EH (cell line): Measurements from ENCODE around the gene C8G.
A peak's percentile ranks its signal among the peaks of the same experiment; 100 is the strongest.

Experiments used
- DNase-seq: peaks from one replicate; pipeline ENCODE4 v3.0.0-alpha.2; 2015; ENCODE audit warnings: low read depth

Gene C8G

DNA sequence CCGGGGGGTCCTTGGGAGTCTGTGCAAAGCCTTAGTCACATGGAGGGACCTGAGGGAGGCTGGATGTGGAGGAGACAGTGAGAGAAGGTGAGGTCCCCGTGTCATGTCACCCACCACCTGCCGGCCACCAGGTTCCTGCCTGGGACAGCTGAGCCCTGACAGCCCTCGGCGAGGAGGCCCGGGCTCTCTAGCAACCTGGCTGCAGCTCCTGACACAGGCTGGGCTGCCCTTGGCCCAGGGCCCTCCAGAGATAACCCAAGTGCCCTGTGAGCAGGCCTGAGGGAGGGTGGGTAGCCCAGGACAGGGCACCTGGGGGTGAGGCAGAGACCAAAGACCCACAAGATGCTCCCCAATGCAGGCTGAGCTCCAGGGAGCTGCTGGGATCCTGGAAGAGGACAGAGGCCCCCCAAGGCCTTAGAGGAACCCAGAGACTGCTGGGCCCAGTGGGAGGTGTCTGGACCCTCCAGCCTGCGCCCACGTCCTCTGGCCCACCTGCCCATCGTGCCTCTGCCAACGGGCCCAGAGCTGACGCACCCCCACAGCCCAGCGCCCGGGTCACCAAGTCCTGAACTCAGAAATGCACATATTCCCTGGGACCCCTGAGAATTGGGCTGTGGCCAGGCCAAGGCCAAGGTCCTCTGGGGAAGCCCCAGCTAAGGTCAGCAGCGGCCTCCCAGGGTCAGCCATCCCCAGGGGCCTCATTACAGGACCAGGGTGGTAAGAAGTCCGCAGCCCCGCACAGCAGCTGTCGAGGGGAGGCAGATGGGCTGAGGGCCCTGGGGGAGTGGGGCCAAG, 23.5 kb downstream of the C8G start:
- DNase-seq = no peak

GRCh38 chr9:136969150-136969549, 24.1 kb downstream of the C8G start:
- no peak for DNase-seq

DNA sequence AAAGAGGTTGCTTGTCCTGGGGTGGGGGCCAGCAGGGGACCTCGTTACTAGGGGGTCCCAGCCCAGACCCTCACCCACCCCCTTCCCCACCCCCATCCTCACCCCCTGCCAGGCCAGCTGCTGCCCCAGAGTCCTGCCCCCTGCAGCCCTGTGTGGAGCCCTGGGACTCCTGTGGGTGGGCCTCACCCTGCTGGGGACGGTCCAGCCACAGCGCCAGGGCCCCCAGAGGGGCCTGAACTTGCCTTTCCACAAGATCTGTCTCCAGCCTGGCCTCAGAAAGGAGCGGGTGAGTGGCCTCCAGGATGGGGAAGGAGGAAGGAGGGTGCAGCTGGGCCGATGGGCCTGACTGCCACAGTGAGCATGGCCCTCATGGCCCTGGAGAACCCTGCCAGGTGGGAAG, 24.7 kb downstream of the C8G start:
- DNase-seq = no peak

DNA sequence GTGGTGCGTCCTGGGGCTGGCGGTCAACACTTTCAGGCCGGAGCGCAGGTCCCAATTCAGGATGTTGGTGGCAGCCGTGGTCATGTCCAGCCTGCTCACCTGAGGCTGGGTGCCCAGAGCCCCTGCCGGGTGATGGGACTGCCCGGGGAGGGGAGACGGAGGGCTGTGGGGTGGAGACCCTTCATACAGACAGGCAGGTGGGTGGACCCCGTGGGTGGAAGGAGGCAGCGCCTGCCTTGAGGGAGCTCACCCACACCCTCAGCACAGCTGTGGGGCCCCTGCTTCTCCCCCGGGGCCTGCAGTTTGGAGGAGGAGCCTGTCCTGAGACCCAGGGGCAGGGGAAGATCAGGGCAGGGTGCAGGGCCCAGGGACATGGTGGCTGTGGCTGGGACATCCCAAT, 25.3 kb downstream of the C8G start:
- DNase-seq = no peak

GRCh38 chr9:136971746-136972145, 26.7 kb downstream of the C8G start:
- DNase-seq = no peak

DNA sequence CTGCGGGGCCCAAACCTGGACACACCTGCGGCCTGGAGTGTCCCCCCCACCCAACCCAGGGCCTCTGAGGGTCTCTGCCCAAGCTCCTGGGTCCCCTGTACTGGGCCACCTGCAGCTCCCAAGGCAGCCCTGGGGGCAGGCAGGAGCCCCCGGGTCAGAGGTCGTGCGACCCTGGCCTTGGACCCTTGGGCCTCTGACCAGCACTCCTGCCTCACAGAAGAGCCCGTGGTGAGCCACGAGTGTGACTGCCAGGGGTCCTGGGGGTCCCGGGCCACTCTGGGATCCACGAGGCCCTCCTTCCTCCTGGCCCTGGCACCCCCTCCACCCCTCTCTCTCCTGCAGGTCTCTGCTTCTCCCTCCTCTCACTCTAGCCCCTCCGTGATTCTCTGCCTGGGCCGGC, 27.3 kb downstream of the C8G start:
- DNase-seq = no peak

GRCh38 chr9:136972743-136973142, 27.7 kb downstream of the C8G start:
- no peak for DNase-seq

DNA sequence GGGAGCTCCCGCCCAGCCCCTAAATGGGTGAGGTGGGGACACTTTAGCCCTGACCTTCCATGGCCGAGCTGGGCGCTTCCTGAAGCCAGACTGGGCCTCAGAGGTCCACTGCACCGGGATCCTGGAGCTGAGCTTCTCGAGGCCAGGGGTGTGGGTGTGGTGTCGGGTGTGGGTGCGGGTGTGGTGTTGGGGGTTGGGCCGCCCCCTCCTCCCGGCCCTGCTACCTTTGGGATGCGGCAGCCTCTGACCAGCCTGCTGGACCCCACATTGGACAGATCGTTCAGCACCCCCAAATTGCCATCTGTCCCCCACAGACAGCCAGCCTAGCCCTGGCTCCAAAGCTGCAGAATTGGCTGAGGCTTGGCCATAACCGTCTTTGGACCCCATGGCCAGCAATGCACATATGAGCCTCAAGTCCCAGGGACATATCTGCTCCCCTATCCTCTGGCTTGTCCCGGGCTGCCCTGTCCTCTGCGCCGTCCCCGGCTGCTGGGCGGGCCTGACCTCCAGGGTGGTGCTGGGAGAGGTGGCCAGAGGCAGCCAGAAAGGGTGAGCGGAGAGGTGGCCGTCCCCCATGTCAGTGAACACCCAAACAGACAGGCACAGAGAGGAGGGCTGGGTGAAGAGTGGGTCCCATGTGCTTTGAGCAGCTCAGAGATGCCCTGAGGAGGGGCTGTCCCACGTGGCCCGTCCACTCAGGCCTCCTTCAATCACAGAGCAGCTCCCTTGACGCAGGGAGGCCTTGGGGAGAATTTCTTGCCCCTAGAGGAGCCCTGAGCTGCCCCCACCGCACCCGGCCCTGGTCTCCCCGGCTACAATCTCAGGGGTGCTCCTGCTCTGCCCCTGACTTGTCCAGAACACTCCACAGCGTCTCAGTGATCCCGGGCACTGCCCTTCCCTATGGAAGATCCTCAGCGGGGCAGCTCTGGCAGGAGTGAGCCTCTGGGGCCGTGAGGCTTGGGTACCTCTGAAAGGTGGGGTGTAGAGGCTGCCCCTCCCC, 28.9 kb downstream of the C8G start:
- DNase-seq = no peak

GRCh38 chr9:136974817-136975535, 29.9 kb downstream of the C8G start:
- DNase-seq = no peak

- DNase-seq = no peak
Observed at GRCh38 chr9:136975644-136976043, 30.6 kb downstream of the C8G start.

DNA sequence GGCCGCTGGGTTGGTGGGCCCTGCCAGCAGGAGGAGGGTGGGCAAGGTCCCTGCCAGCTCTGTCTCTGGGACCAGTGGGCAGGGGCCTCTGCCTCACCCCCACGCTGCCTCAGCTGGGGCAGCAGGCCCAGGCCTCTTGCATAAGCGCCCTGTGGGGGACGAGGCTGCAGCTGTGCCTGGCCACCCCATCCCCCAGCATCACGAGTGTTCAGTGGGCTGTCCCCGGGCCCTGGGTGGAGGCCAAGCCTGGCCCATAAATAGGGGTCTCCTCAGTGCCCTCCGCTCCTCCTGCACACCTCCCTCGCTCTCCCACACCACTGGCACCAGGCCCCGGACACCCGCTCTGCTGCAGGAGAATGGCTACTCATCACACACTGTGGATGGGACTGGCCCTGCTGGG, 32.2 kb downstream of the C8G start, which contains the start of gene PTGDS:
PTGDS (plus strand) TSS at position 282 of the 400 bp plus-strand sequence; CDS start at position 357, 75 bp downstream.
- no peak for DNase-seq

- DNase-seq = no peak
Observed at GRCh38 chr9:136977649-136978072, 32.6 kb downstream of the C8G start.

GRCh38 chr9:136978073-136978864, 33.2 kb downstream of the C8G start:
- DNase-seq = peak; percentile 63

DNA sequence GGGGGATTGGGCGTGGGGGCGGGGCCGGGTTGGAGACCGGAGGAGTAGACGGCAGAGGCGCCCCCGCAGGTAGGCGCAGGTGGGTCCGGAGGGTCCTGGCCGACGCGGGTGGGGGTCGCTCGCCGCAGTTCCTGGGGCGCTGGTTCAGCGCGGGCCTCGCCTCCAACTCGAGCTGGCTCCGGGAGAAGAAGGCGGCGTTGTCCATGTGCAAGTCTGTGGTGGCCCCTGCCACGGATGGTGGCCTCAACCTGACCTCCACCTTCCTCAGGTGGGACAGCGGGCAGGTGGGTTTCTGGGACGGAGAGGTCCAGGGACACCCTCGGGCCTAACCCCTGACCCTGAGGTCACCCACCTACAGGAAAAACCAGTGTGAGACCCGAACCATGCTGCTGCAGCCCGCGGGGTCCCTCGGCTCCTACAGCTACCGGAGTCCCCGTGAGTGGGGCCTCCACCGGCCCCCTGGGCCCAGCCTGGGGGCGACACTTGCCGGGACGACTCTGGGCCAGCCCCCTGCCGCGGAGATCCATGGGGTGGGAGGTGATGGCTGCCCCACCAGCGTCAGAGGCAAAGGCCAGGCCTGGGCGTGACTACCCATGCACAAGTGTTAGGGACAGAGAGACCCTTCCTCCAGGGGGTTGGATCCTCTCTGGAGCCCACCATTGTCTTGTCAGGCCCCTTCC, 34.0 kb downstream of the C8G start:
- no peak for DNase-seq

DNA sequence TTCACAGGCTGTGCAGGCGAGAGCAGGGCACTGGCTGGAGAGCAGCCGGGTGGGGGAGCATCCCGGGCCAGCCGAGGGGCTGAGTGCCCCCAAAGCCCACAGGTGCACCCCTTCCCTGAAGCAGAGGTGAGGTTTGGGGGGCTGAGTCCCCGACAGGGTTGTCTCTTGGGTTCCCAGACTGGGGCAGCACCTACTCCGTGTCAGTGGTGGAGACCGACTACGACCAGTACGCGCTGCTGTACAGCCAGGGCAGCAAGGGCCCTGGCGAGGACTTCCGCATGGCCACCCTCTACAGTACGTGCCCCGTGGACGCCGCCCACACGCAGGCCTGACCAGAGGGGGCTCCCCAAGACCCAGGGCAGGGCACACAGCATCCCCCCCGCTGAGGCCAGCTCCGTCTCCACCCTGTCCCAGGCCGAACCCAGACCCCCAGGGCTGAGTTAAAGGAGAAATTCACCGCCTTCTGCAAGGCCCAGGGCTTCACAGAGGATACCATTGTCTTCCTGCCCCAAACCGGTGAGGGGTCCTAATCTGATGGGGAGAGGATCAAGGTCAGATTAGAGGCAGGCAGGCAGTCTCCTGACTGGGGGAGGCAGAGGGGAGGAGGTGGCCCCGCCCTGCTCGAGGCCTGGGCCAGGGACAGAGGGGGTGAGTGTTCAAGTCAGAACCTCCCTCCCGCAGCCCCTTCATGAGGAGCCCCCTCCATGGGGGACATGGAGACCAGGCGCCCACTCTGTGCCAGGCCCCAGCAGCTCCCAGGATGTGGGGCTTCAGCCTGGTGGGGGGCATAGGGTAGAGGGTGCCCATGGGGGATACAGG, 34.9 kb downstream of the C8G start:
- no peak for DNase-seq

GRCh38 chr9:136980669-136981478, 35.8 kb downstream of the C8G start:
- no peak for DNase-seq

DNA sequence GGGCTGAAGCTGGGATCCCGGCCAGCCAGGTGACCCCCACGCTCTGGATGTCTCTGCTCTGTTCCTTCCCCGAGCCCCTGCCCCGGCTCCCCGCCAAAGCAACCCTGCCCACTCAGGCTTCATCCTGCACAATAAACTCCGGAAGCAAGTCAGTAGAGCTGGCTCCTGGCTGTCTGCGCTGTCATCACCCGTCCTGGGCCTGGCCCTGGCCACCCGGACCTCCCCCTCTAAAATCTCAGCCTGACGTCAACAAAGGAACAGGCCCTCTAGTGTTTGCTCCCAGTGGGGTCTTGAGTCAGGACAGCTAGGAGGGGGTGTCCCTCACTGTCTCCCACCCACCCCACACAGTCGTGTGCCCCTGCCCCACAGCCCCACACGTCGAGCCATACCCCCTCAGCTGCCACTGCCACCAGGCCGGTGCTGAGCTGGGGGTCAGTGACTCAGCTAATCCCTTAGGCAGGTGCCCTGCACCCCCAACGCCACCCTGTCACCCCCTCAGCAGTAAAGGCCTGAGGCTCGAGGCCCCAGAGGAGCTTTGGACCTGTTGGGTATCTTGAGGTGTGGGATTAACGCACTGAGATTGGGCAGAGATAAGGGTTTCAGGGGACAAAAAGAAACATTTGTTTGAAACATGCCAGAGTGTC, 36.7 kb downstream of the C8G start:
- peak; percentile 21 for DNase-seq

GRCh38 chr9:136982232-136983051, 37.4 kb downstream of the C8G start, which contains the start of gene LCNL1:
Gene LCNL1 (plus strand): TSS chr9:136982993. CDS start chr9:136983587, 594 bp downstream.
- DNase-seq = no peak
